Measurements from ENCODE around the gene RB1.

- TF ChIP-seq CTCF (IDR thresholded peaks at IDR 0.05) (no peak), POLR2A (IDR thresholded peaks at IDR 0.05) (no peak)
Observed at GRCh38 chr13:48493851-48494250, 190.3 kb downstream of the RB1 start.

Data from Peyer's patch (tissue), 4 donors.